ENCODE measurements around the gene SHC2. TPM values are rescaled to one million over a fixed set of nuclear protein-coding genes. Genes with fewer than 3 reads are reported as not detected.

SHC2 gene
- total RNA-seq, 1 experiment from 2014 or later = 16.6 TPM

DNA sequence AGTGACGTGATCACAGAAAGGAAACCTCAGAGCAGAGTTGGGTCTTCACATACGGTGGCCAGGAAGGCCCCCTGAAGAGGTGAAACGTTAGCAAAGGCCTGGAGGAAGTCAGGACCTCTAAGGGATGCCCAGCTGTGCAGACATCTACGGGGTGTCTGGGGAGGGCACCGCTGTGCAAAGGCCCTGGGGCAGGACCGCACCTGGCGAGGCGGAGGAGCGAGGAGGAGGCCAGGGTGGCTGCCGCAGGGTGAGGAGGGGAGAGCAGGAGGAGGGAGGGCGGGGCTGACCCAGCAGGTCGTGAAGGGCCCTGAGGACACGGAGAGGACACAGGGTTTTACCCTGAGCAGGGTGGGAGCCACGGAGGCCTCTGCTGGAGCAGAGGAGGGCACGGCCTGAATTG lies 23.7 kb upstream of the SHC2 start:
- Histone ChIP-seq H2AK5ac (ENCODE audit: insufficient read length, low read length) (no peak overlapping the region), H2BK15ac (ENCODE audit: low read depth, low read length) (no peak overlapping the region), H4K8ac (replicated peaks; ENCODE audit: insufficient read length, low read depth, low read length) (no peak overlapping the region), H4K20me1 (ENCODE audit: control insufficient read depth, insufficient read depth, insufficient read length) (peaks cover 4% of the 10 kb centered on the region), H3K79me2 (ENCODE audit: insufficient read depth, low read length) (no peaks in the 10 kb centered on the region), H3K23me2 (ENCODE audit: insufficient read length, low read depth, low read length, poor library complexity, severe bottlenecking) (peaks cover 4% of the 10 kb centered on the region), H3K4me1 (ENCODE audit: insufficient read depth, low read length) (no peaks in the 10 kb centered on the region; the same call in 1 of the 2 replicates), H3K18ac (ENCODE audit: insufficient read length, low read depth, low read length) (no peak overlapping the region), H2BK12ac (ENCODE audit: insufficient read length, low read depth, low read length) (no peak overlapping the region), H2BK120ac (ENCODE audit: low read depth, low read length, poor library complexity, severe bottlenecking) (no peak overlapping the region), H2BK5ac (ENCODE audit: insufficient read length, low read length) (no peak overlapping the region), H4K91ac (ENCODE audit: insufficient read length, low read depth, low read length) (no peak overlapping the region), H2BK20ac (ENCODE audit: low read depth, low read length, poor library complexity, severe bottlenecking) (no peak overlapping the region), H3K56ac (ENCODE audit: insufficient read length, low read depth, low read length) (no peak overlapping the region), H3K27ac (ENCODE audit: insufficient read length, low read depth, low read length) (no peak overlapping the region), H3K79me1 (ENCODE audit: insufficient read depth, low read depth, low read length, poor library complexity, severe bottlenecking) (no peaks in the 10 kb centered on the region), H4K5ac (ENCODE audit: insufficient read length, low read depth, low read length) (no peak overlapping the region), H3K9me3 (ENCODE audit: control insufficient read depth, low read depth, low read length) (no peaks in the 10 kb centered on the region), H3K14ac (ENCODE audit: insufficient read depth, low read length) (no peak overlapping the region), H3K27me3 (ENCODE audit: insufficient read depth, low read length) (no peaks in the 10 kb centered on the region), H3T11ph (ENCODE audit: low read length) (no peak overlapping the region), H3K4ac (ENCODE audit: low read depth, low read length) (no peak overlapping the region), H3K9ac (ENCODE audit: extremely low read depth, insufficient read length, low read length) (no peak overlapping the region), H3K23ac (ENCODE audit: insufficient read length, low read depth, low read length) (no peak overlapping the region), H3K4me2 (ENCODE audit: insufficient read depth, insufficient read length, low read length) (no peak overlapping the region), H2AFZ (ENCODE audit: low read length) (no peak overlapping the region)
- H3K9me3 Mint-ChIP-seq = peaks cover 16 to 24% of the 10 kb centered on the region in 2 experiments
- peaks cover 24 to 25% of the 10 kb centered on the region in 2 experiments for H3K4me1 Mint-ChIP-seq
- no CpG with 5 or more reads among the region's 15 CpGs for WGBS (ENCODE audit: extremely low coverage, insufficient read length, low lambda C conversion rate)
- H3K27ac Mint-ChIP-seq = peak overlapping the region in 1 of 3 experiments; percentile 74; a peak in 1 of 7 replicates
- H3K36me3 Mint-ChIP-seq (ENCODE audit: insufficient read depth in 1 of 3, low read depth in 3 of 3) = peaks cover 2 to 10% (median 5%) of the 10 kb centered on the region in 3 experiments; a peak in 5 of 7 replicates
- TF ChIP-seq, protein P1, sequence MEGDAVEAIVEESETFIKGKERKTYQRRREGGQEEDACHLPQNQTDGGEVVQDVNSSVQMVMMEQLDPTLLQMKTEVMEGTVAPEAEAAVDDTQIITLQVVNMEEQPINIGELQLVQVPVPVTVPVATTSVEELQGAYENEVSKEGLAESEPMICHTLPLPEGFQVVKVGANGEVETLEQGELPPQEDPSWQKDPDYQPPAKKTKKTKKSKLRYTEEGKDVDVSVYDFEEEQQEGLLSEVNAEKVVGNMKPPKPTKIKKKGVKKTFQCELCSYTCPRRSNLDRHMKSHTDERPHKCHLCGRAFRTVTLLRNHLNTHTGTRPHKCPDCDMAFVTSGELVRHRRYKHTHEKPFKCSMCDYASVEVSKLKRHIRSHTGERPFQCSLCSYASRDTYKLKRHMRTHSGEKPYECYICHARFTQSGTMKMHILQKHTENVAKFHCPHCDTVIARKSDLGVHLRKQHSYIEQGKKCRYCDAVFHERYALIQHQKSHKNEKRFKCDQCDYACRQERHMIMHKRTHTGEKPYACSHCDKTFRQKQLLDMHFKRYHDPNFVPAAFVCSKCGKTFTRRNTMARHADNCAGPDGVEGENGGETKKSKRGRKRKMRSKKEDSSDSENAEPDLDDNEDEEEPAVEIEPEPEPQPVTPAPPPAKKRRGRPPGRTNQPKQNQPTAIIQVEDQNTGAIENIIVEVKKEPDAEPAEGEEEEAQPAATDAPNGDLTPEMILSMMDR (conservative IDR thresholded peaks at IDR 0.05) = no peak
- no peak for DNase-seq
- H3K27me3 Mint-ChIP-seq (ENCODE audit: low read depth) = peaks cover 39% of the 10 kb centered on the region
- no peak overlapping the region; a peak in 1 of 5 replicates for H3K4me3 Mint-ChIP-seq
